IMR-90 (cell line): Measurements from ENCODE around the gene TMEM45A. TPM values are rescaled to one million over a fixed set of nuclear protein-coding genes. Genes with fewer than 3 reads are reported as not detected.
A peak's percentile ranks its signal among the peaks of the same experiment; 100 is the strongest.

Experiments
- ATAC-seq: fragments of 200-7000 bp; cut with Tn5 transposase; 2 replicates; pipeline ENCODE4 v1.9.1; 2020; ENCODE audit warnings: low read depth, mild to moderate bottlenecking, moderate library complexity
- BruUV-seq: library from RNA; stranded (reverse); fragments of 400-500 nt; replicated peaks from 2 replicates; lab custom pipeline; 2021; lab: Mats Ljungman, UMichigan
- CTCF ChIA-PET: fragments of 300-600 bp; formaldehyde crosslinking; extraction: SDS; loops from one replicate; lab custom pipeline; 2021; ENCODE audit warnings: antibody characterized with exemption; lab: Yijun Ruan, JAX
- POLR2A ChIA-PET: fragments of 300-600 bp; sonication (Branson Sonifier 250); formaldehyde crosslinking; loops from one replicate; lab custom pipeline; 2022; ENCODE audit warnings: antibody characterized with exemption; ENCODE audit not compliant: unreplicated experiment; lab: Charles Lee
- DNase-seq: peaks from one replicate; pipeline ENCODE4 v3.0.0; 2013
- H2AFZ ChIP-seq: replicated peaks from 2 replicates; pipeline ENCODE3; 2013; ENCODE audit warnings: low read length, mild to moderate bottlenecking; ENCODE audit not compliant: poor library complexity
- H2AK5ac ChIP-seq: 2 replicates; pipeline ENCODE4 v1.6.1; 2013; ENCODE audit warnings: low read depth, low read length, inconsistent platforms
- H2AK9ac ChIP-seq: replicated peaks from 2 replicates; pipeline ENCODE3; 2013; ENCODE audit warnings: mild to moderate bottlenecking, low read depth, low read length, moderate library complexity; ENCODE audit not compliant: poor library complexity
- H2BK120ac ChIP-seq: 2 replicates; pipeline ENCODE4 v1.6.1; 2013; ENCODE audit warnings: low read depth, low read length, inconsistent platforms
- H2BK15ac ChIP-seq: 3 replicates; pipeline ENCODE4 v1.6.1; 2013; ENCODE audit warnings: low read depth, low read length, inconsistent platforms
- H2BK20ac ChIP-seq: 2 replicates; pipeline ENCODE4 v1.6.1; 2013; ENCODE audit warnings: low read depth, mild to moderate bottlenecking, inconsistent platforms, low read length, moderate library complexity
- H2BK5ac ChIP-seq: 2 replicates; pipeline ENCODE4 v1.6.1; 2013; ENCODE audit warnings: mild to moderate bottlenecking, low read depth, low read length, inconsistent platforms; ENCODE audit not compliant: poor library complexity, severe bottlenecking
- H3K14ac ChIP-seq: replicated peaks from 2 replicates; pipeline ENCODE4 v1.6.1; 2013; ENCODE audit warnings: low read depth, low read length, inconsistent platforms
- H3K18ac ChIP-seq: 2 replicates; pipeline ENCODE4 v1.6.1; 2013; ENCODE audit warnings: low read depth, low read length, control low read depth
- H3K23ac ChIP-seq: 2 replicates; pipeline ENCODE4 v1.6.1; 2013; ENCODE audit warnings: low read depth, low read length, inconsistent platforms
- H3K27ac ChIP-seq: 2 replicates; pipeline ENCODE4 v1.5.1; 2013; ENCODE audit warnings: mild to moderate bottlenecking, control low read depth, low read length; ENCODE audit not compliant: insufficient read depth
- H3K27me3 ChIP-seq: 2 replicates; pipeline ENCODE4 v1.6.1; 2013; ENCODE audit warnings: low read length; ENCODE audit not compliant: control insufficient read depth, insufficient read depth
- H3K36me3 ChIP-seq: 2 replicates; pipeline ENCODE4 v1.6.1; 2013; ENCODE audit warnings: low read length, mixed read lengths; ENCODE audit not compliant: control insufficient read depth, insufficient read depth
- H3K4ac ChIP-seq: 2 replicates; pipeline ENCODE4 v1.6.1; 2013; ENCODE audit warnings: low read depth, low read length, inconsistent platforms
- H3K4me1 ChIP-seq: 2 replicates; pipeline ENCODE4 v1.6.1; 2013; ENCODE audit warnings: low read length, mixed read lengths; ENCODE audit not compliant: control insufficient read depth, insufficient read depth
- H3K4me2 ChIP-seq: 2 replicates; pipeline ENCODE4 v1.6.1; 2013; ENCODE audit warnings: low read depth, mild to moderate bottlenecking, control low read depth, low read length, moderate library complexity
- H3K4me3 ChIP-seq: 2 replicates; pipeline ENCODE4 v1.5.1; 2013; ENCODE audit warnings: low read depth, mild to moderate bottlenecking, control low read depth, low read length, moderate library complexity; ENCODE audit not compliant: insufficient read depth
- H3K56ac ChIP-seq: 2 replicates; pipeline ENCODE4 v1.6.1; 2013; ENCODE audit warnings: low read length, inconsistent platforms; ENCODE audit not compliant: insufficient read depth; ENCODE audit errors: extremely low read depth
- H3K79me1 ChIP-seq, 2 experiments: 2 replicates each; pipeline ENCODE4 v1.6.1; 2013; ENCODE audit warnings: low read length in 2 of 2, inconsistent platforms in 1 of 2, low read depth in 1 of 2
- H3K9ac ChIP-seq: 2 replicates; pipeline ENCODE4 v1.6.1; 2013; ENCODE audit warnings: low read depth, low read length, control low read depth
- H3K9me1 ChIP-seq: 2 replicates; pipeline ENCODE4 v1.6.1; 2013; ENCODE audit warnings: low read length, inconsistent platforms; ENCODE audit not compliant: insufficient read depth
- H3K9me3 ChIP-seq: 2 replicates; pipeline ENCODE4 v1.6.1; 2013; ENCODE audit warnings: low read length; ENCODE audit not compliant: control insufficient read depth, insufficient read depth
- H4K20me1 ChIP-seq: 2 replicates; pipeline ENCODE4 v1.6.1; 2013; ENCODE audit warnings: low read length, inconsistent platforms; ENCODE audit not compliant: insufficient read depth
- H4K5ac ChIP-seq: 2 replicates; pipeline ENCODE4 v1.6.1; 2013; ENCODE audit warnings: mild to moderate bottlenecking, low read depth, low read length, control low read depth
- H4K8ac ChIP-seq, 2 experiments: 2 replicates each; pipeline ENCODE4 v1.6.1; 2013; ENCODE audit warnings: low read depth in 2 of 2, low read length in 2 of 2, control low read depth in 1 of 2, inconsistent platforms in 1 of 2
- H4K91ac ChIP-seq: 2 replicates; pipeline ENCODE4 v1.6.1; 2013; ENCODE audit warnings: low read depth, low read length, inconsistent platforms; ENCODE audit not compliant: insufficient read depth
- CEBPB ChIP-seq: IDR thresholded peaks from 2 replicates; pipeline ENCODE4 v1.6.1; 2012; ENCODE audit warnings: low read depth, low read length, improper control_type of control experiment
- FOS ChIP-seq: fragments of 150-350 bp; IDR thresholded peaks from 2 replicates; pipeline ENCODE4 v1.6.1; 2016; ENCODE audit warnings: low read depth, low read length
- POLR2A ChIP-seq: IDR thresholded peaks from 2 replicates; pipeline ENCODE4 v1.6.1; 2012; ENCODE audit warnings: mild to moderate bottlenecking, low read depth, low read length
- RAD21 ChIP-seq: IDR thresholded peaks from 2 replicates; pipeline ENCODE4 v1.6.1; 2012; ENCODE audit warnings: low read length, improper control_type of control experiment
- RCOR1 ChIP-seq: IDR thresholded peaks from 2 replicates; pipeline ENCODE4 v1.6.1; 2012; ENCODE audit warnings: mild to moderate bottlenecking, low read length, improper control_type of control experiment; ENCODE audit not compliant: insufficient replicate concordance
- RFX5 ChIP-seq: IDR thresholded peaks from 2 replicates; pipeline ENCODE4 v1.8.0; 2012; ENCODE audit warnings: low read depth, mild to moderate bottlenecking, low read length, moderate library complexity
- WGBS, 2 experiments: methylation state at CpG; one replicate each; pipeline versions ENCODE4 v1.1.5 to v1.1.7; 2013; ENCODE audit warnings: missing lambda C conversion rate in 2 of 2; ENCODE audit not compliant: insufficient read length in 1 of 2; ENCODE audit errors: extremely low coverage in 2 of 2; 5-methylcytosine and 5-hydroxymethylcytosine counted together
- dilution Hi-C: fragments of 300-500 bp; cut with HindIII; formaldehyde crosslinking; loops from one replicate; pipeline ENCODE4 v1.14.3; 2018; ENCODE audit warnings: low sequenced_read_pairs; ENCODE audit not compliant: unreplicated experiment
- in situ Hi-C: fragments of 300-500 bp; cut with MboI; formaldehyde crosslinking; loops from 3 replicates; pipeline ENCODE4 v1.14.3; 2019; ENCODE audit warnings: low sequenced_read_pairs, inconsistent platforms, mixed read lengths
- intact Hi-C: fragments of 100-400 bp; cut with micrococcal nuclease; formaldehyde crosslinking; loops from 2 replicates; pipeline ENCODE4 v1.10.0; 2022
- polyA plus RNA-seq, 3 experiments: library from polyadenylated mRNA; depleted of rRNA; stranded (reverse); fragments of >200 nt; gene quantifications; 2 replicates each; pipeline ENCODE4 v1.2.3, GENCODE V29; 2012; ENCODE audit warnings: low replicate concordance in 1 of 3
- total RNA-seq: library from RNA; depleted of rRNA; stranded (reverse); fragments of >200 nt; gene quantifications from 2 replicates; pipeline ENCODE4 v1.2.3, GENCODE V29; 2012

The TMEM45A gene
- total and polyA plus RNA-seq, 2 of the 4 experiments (the other 2 are of a cell fraction) = 13.6 to 21.7 TPM

DNA sequence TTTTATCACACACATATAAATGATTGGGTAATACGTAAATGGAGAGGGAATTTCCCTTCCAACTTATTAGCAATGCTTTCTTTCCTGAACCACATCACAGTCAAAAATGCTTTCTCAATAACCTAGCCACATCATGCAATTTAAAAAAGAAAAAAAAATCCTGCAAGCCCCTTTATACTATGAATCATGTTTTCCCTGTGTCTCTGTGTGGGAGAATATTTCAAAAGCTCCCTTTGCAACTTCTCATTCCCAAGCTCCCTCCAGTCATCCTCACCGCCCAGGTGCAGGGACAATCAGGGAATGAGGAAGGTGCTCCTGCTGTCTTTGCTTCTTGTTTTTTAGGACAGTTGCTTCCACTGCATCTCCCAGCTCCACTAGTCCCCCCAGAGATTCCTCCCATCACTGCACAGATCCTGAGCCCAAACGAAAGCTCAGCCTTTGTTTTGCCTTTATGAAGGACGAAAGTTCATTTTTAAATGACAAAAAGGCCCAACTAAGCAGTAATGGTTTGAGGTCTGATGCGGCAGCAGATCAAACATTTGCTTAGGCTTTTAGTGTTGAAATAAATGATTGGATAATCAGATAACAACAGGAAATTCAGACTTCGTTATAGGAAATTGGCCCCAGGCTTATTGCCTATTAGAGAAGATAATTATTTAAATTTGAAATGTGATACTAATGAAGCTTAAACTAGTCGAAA, 69.2 kb downstream of the TMEM45A start:
- POLR2A ChIA-PET = no interaction called here
- no TSS peak for BruUV-seq
- H3K18ac ChIP-seq = no peak overlapping the region
- H3K27me3 ChIP-seq = no peaks in the 10 kb centered on the region
- no peaks in the 10 kb centered on the region for H3K79me1 ChIP-seq
- no peak overlapping the region for H3K9ac ChIP-seq
- H2BK120ac ChIP-seq = no peak overlapping the region
- CTCF ChIA-PET = interaction anchor here (0.9 kb wide), 1 partner anchor 15 kb away, joined by 15 read pairs; no protein-coding TSS in a partner anchor
- no peaks in the 10 kb centered on the region for H3K36me3 ChIP-seq
- 71% methylated on average over 3 of the region's 7 CpGs; no CpG with 5 or more reads in 1 of the 2 experiments for WGBS, 2 experiments
- intact Hi-C loops (no loop called here), dilution Hi-C loops (no loop called here), in situ Hi-C loops (no loop called here)
- H3K9me3 ChIP-seq = no peaks in the 10 kb centered on the region
- no peak overlapping the region for H4K91ac ChIP-seq
- no peak overlapping the region for H3K27ac ChIP-seq
- ATAC-seq (peak; percentile 48), DNase-seq (peak; percentile 86)
- TF ChIP-seq RAD21 (no peak), FOS (peak; percentile 45), POLR2A (no peak), RCOR1 (no peak), CEBPB (peak; percentile 94), RFX5 (no peak)
- H2AK9ac ChIP-seq = no peak overlapping the region
- H2BK15ac ChIP-seq = no peak overlapping the region
- H2BK5ac ChIP-seq = no peak overlapping the region
- peak overlapping the region; percentile 40; the same call in 1 of the 2 replicates for H3K14ac ChIP-seq
- no peak overlapping the region for H3K4ac ChIP-seq
- no peaks in the 10 kb centered on the region for H4K20me1 ChIP-seq
- H3K9me1 ChIP-seq = peaks cover 7% of the 10 kb centered on the region
- no peak overlapping the region for H2BK20ac ChIP-seq
- no peak overlapping the region for H2AFZ ChIP-seq
- H3K23ac ChIP-seq = no peak overlapping the region
- no peak overlapping the region for H3K4me3 ChIP-seq
- H4K5ac ChIP-seq = no peak overlapping the region
- no peak overlapping the region for H4K8ac ChIP-seq
- no peak overlapping the region for H3K56ac ChIP-seq
- peaks cover 11% of the 10 kb centered on the region for H3K4me1 ChIP-seq
- no peak overlapping the region for H3K4me2 ChIP-seq
- H2AK5ac ChIP-seq = no peak overlapping the region; the same call in 1 of the 2 replicates
